Osteoblast (primary cell): ENCODE data around the gene AQR. TPM values are rescaled to one million over a fixed set of nuclear protein-coding genes. Genes with fewer than 3 reads are reported as not detected.
A peak's percentile ranks its signal among the peaks of the same experiment; 100 is the strongest.

ENCODE experiments used
- DNase-seq: peaks from one replicate; pipeline ENCODE4 v3.0.0; 2011; ENCODE audit warnings: low spot score, mixed read lengths; ENCODE audit not compliant: insufficient read length; ENCODE audit errors: missing footprints
- H2AFZ ChIP-seq: 2 replicates; pipeline ENCODE4 v1.6.0; 2011; ENCODE audit warnings: mild to moderate bottlenecking, low read length
- H3K27ac ChIP-seq: 2 replicates; pipeline ENCODE4 v1.5.1; 2011; ENCODE audit warnings: mild to moderate bottlenecking, low read depth, low read length, moderate library complexity
- H3K27me3 ChIP-seq: 2 replicates; pipeline ENCODE4 v1.6.0; 2012; ENCODE audit warnings: mild to moderate bottlenecking, control low read depth, inconsistent platforms, low read length, moderate library complexity; ENCODE audit not compliant: insufficient read depth
- H3K36me3 ChIP-seq: 2 replicates; pipeline ENCODE4 v1.5.1; 2011; ENCODE audit warnings: mild to moderate bottlenecking, low read length, control low read depth, moderate library complexity; ENCODE audit not compliant: insufficient read depth
- H3K4me1 ChIP-seq: 2 replicates; pipeline ENCODE4 v1.5.1; 2011; ENCODE audit warnings: mild to moderate bottlenecking, low read length, control low read depth, moderate library complexity; ENCODE audit not compliant: insufficient read depth
- H3K4me2 ChIP-seq: 2 replicates; pipeline ENCODE4 v1.6.0; 2011; ENCODE audit warnings: mild to moderate bottlenecking, low read length; ENCODE audit not compliant: insufficient read depth
- H3K4me3 ChIP-seq: fragments of 200-600 bp; sonication (generic); 3 replicates; pipeline ENCODE4 v1.5.1; 2012; ENCODE audit warnings: mild to moderate bottlenecking, low read length, inconsistent platforms; ENCODE audit not compliant: insufficient read depth
- H3K79me2 ChIP-seq: 2 replicates; pipeline ENCODE4 v1.6.0; 2012; ENCODE audit warnings: mild to moderate bottlenecking, low read length, control low read depth, inconsistent platforms; ENCODE audit not compliant: insufficient read depth
- H3K9me3 ChIP-seq: 2 replicates; pipeline ENCODE4 v1.5.1; 2011; ENCODE audit warnings: low read depth, low read length, control low read depth
- H4K20me1 ChIP-seq: 2 replicates; pipeline ENCODE4 v1.6.0; 2012; ENCODE audit warnings: mild to moderate bottlenecking, low read length, control low read depth; ENCODE audit not compliant: insufficient read depth
- CTCF ChIP-seq: IDR thresholded peaks from 2 replicates; pipeline ENCODE4 v1.5.1; 2011; ENCODE audit warnings: mild to moderate bottlenecking, low read depth, low read length, moderate library complexity; ENCODE audit errors: extremely low read depth
- total RNA-seq: library from RNA; depleted of rRNA; stranded (reverse); fragments of >200 nt; gene quantifications from 2 replicates; pipeline ENCODE4 v1.2.3, GENCODE V29; 2012

Gene AQR
- 24.6 and 24.8 TPM in 2 replicates for total RNA-seq

GRCh38 chr15:34969340-34970097 lies at the start of gene AQR:
Gene AQR, minus strand, starts transcription at chr15:34969742. Its CDS starts 129 bp downstream, at chr15:34969613.
- H2AFZ ChIP-seq, result peak within 1 kb of the TSS; percentile 100
- H3K79me2 ChIP-seq, result peaks cover 44% of the 10 kb centered on the region
- peak; percentile 95 for DNase-seq
- H3K27me3 ChIP-seq, result no peaks in the 10 kb centered on the region
- H3K4me2 ChIP-seq, result peak within 1 kb of the TSS; percentile 86
- H4K20me1 ChIP-seq, result no peaks in the 10 kb centered on the region
- H3K4me3 ChIP-seq, result peak within 1 kb of the TSS; percentile 94
- peaks cover 9% of the 10 kb centered on the region for H3K4me1 ChIP-seq
- H3K9me3 ChIP-seq, result no peaks in the 10 kb centered on the region
- TF ChIP-seq CTCF, result peak; percentile 81
- peak within 1 kb of the TSS; percentile 75 for H3K27ac ChIP-seq
- peaks cover 3% of the 10 kb centered on the region for H3K36me3 ChIP-seq

DNA sequence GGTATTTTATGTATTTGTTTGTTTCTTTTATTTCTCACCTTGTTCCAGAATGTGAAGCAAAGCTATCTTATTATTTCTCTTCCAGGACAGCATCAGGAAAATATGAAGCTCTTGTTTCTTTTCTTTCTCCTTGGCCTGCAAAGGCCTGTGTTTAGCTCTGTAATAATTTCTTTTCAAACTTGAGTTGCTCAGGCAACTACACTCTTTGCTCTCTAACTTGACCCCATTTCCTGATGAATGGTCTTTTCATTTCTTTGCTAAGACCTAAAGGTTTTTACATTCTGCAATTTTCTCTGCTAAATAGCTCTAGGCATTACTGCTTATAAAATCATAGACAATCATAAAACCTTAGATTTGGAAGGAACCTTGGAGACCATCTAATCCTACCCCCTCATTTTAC lies 44.7 kb upstream of the AQR start:
- H3K9me3 ChIP-seq, result no peaks in the 10 kb centered on the region
- H3K27ac ChIP-seq, result no peak overlapping the region
- no peak overlapping the region for H2AFZ ChIP-seq
- no peak overlapping the region for H3K4me3 ChIP-seq
- no peak for DNase-seq
- no peaks in the 10 kb centered on the region for H3K4me1 ChIP-seq
- no peaks in the 10 kb centered on the region for H3K36me3 ChIP-seq
- no peak for TF ChIP-seq CTCF
- H3K4me2 ChIP-seq, result no peak overlapping the region
- H4K20me1 ChIP-seq, result no peaks in the 10 kb centered on the region
- peaks cover 3% of the 10 kb centered on the region for H3K27me3 ChIP-seq
- no peaks in the 10 kb centered on the region for H3K79me2 ChIP-seq

GRCh38 chr15:35013370-35013769 lies 43.8 kb upstream of the AQR start:
- Histone ChIP-seq H3K4me2 (no peak overlapping the region), H3K36me3 (no peaks in the 10 kb centered on the region), H4K20me1 (no peaks in the 10 kb centered on the region), H3K4me1 (no peaks in the 10 kb centered on the region), H2AFZ (no peak overlapping the region), H3K9me3 (no peaks in the 10 kb centered on the region), H3K79me2 (no peaks in the 10 kb centered on the region), H3K4me3 (no peak overlapping the region), H3K27me3 (peaks cover 3% of the 10 kb centered on the region), H3K27ac (no peak overlapping the region)
- DNase-seq, result no peak
- TF ChIP-seq CTCF, result no peak

DNA sequence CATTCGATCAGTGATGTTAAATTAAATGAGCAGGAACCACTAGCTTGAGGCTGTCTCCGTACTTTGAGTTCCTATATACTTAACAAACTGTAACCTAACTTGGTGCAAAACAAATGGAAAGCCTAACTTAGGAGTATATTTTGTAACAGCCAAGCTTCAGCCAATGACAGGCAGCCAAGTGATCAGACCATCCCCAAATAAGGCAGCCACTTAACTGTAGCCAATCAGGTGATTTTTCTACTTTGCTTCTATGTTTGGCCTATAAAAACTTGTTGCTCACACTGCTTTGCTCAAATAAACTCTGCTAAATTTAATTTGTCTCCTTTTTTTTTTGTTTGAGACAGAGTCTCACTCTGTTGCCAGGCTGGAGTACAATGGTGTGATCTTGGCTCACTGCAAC lies 37.9 kb upstream of the AQR start:
- Histone ChIP-seq H2AFZ (no peak overlapping the region), H3K4me2 (no peak overlapping the region), H3K4me3 (no peak overlapping the region), H3K36me3 (no peaks in the 10 kb centered on the region), H3K9me3 (no peaks in the 10 kb centered on the region), H4K20me1 (no peaks in the 10 kb centered on the region), H3K27me3 (peaks cover 7% of the 10 kb centered on the region), H3K27ac (no peak overlapping the region), H3K79me2 (no peaks in the 10 kb centered on the region), H3K4me1 (no peaks in the 10 kb centered on the region)
- TF ChIP-seq CTCF, result no peak
- no peak for DNase-seq
